HG03097 (cell line): ENCODE measurements around the gene HOXA4.

Experiments
- ATAC-seq: cut with Tn5 transposase; IDR thresholded peaks from one replicate; pipeline ENCODE4 v1.9.1; 2021; ENCODE audit not compliant: unreplicated experiment, low FRiP score

The HOXA4 gene

DNA sequence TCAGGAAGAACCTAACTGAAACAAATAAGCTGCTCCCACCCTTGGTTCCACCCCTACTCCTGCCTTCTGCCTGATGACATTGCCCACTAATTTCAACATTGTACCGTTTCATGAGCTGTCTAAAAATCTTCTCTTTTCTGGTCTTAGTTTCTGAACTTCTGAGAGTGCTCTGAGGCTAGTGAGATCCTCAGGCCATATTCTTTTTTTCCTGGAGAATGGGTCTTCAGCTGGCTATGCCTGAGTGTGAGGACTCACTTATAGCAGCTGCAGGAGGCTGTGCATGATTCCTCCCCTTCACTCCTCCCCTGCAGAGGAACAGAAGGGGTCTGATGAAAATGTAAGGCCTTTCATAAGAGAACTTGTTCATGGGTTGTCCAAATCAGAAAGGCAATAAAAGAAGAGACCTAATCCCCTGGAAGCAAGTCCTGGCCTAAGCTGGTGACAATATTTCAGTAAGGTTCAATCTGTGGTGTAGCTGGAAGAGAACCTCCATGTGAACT lies 11.1 kb downstream of the HOXA4 start:
- no peak for ATAC-seq

DNA sequence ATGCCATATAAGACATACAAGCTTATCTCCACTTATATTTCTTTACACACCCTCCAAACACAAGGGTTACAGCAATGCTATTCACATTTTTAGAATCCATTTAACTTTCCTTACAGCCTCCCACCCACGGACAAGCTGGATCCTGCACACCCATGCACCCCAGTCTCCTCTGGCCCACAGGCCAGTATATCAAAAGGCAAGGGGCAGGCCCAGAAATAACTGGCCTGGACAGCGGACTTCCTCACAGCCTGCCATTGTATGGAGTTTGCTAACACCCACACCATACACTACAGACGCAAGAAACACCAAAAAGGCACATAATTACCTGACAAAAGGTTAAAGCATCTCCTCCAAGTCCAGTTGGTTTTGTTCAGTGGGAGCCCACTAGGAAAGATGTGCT lies 12.0 kb downstream of the HOXA4 start:
- ATAC-seq, result no peak

DNA sequence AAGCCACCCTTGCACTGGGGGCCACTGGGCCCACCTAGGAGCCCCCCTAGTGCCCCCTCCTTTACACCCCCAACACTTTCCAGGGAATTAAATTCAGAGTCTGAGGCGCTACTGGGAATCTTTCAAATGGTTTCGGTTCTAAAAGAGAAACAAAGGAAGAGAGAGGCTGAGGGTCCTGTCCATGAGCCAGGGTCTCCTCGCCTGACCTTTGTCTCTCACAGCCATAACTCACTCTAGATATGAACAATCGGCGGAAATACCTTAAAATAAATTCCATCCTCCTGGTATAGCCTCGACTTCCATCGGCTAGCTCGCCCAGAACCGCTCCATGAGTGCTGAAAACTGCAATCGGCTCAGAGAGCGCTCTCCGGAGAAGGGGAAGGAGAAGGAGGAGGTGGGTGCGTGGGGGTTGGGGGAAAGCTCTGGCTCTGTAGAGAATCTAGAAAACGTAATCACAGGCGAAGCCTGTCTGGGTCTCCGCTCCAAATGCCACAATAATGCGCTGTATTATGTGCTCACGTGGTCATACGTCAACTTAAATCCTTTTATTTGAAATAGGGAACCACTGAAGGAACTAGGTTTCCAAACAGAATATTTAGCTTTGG lies 12.6 kb downstream of the HOXA4 start:
- ATAC-seq, result no peak

DNA sequence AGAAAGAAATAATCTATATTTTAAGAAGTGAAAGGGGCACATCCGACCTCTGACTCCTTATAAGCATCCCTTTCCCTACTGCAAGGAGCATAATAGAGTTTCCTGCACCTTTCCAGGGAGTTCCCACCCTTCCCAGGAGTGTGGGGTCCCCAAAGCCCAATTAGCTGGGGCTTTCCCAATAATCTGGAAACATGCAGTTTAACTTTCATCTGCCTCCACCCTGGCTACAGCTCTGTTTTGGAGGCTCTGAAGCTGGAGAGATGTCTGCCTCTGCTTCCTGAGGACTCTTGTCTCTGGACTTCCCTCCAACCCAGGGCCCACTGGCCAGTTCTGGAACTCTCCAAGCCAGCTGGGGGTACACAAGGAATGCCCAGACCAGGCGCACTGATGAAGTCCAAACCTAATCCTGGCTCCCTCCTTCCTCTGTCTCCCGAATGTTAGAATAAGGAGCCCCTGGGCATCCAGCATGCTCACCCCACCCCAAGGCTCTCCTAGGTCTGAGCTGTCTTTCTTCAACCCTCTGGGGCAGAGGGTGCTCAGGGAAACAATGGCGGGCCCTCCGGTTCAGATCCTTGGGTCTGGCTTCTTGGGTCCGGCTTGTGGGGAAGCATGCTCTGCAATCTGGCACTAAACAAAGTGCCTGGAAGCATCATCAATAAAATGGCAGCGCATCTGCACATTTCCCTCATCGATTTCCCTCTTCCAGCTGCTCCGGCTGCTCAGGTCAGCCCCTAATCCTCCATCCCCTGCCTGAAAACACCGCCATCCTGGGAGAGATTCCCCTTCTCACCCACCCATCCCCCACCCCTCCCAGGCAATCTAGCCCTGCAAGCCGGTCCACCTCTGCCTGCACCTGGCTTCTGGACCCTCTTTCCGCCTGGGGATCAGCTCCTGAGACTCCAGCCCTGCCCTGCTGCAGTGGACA lies 13.3 kb downstream of the HOXA4 start:
- ATAC-seq, result no peak

DNA sequence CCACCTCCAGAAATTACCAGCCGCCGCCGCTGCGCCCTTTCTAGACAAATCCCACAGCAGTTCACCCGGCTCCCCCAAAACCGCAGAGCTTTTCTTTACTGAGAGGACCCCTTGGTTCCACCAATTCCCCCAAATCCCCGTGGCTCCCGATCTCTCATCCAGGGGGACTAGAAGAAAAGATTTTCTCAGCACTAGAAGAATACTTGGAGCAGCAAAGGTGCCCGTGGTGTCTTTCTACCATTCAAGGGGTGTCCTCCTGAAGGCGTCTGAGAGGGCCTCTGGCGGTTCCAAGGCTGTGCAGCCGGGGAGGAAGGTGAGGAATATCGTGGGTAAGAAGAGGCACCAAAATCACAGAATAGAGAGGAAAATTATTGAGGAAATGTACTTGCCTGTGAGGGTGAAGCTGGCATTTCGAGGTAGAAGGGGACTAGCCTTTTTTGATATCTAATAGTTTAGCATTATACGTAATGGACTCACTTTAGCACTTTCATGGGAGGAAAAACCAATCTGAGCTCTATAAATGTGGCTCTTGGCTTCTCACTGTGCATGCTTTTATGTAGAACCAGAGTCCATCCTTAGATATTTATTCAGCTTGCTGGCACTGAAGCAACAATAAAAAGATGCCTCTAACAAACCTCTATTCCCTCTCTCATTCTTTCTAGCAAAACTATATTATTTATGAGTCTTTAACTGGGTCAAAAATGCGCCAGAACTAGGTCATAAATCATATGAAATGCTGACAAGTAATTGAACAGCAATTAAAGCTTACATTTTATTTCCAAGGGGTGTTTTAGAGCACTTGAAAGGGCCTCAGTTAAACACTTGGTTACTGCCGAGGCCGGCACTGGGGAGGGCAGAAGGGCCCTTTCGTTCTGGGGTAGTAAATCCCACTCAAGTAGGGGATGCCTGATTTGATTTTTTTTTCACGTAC lies 14.3 kb downstream of the HOXA4 start:
- no peak for ATAC-seq

DNA sequence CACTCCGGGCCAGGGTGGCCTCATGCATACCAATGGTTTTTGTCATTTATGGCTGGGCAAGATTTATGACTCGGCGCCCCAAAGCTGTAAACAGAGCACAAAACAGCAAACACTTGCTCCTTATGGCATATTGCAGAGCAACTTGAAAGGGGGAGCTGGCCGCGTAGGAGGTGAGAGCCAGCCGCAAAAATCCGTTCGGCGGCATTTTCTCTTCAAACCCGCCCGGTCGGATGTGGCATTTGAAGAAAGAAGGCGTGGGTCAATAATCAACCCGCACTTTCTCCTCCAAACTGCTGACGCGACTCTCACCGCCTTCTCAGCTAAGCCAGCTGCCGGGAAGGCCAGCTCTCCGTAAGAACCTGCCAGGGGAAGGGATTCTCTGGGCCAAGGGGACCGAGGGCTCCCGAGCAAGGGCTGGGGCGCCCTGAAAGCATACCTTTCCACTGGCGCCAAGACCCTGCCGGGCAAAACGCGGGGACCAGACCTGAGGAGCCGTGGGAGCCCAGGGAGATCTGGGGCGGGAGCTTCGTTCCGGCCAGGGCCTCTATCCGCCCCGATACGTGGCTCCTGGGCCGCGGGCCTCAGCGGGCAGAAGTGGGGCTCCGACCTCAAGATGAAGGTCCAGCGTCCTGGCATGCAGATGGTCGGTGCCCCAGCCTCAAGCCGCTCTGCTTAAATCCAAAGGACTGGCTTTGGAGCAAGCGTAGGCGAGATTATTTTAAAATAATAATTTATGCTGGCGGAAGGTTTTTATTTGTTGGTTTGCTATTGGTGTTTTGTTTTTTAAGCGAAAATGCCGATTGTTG lies 15.1 kb downstream of the HOXA4 start:
- no peak for ATAC-seq

DNA sequence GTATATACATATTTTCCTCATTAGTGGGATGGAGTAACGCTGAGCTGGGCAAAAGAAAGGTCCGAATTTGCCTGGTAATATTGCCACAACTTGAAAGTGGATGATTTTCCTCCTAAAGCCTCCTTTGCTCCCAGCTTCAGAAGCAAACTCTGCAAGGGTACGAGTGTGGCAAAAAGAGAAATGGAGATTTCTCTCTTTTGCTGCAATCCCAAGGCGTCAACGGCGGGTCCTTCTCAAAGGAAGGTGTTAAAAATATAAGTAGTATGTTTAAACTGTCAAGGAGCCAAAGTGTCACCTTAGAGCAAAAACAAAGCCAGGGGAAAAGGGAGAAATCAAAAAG lies 15.7 kb downstream of the HOXA4 start:
- ATAC-seq, result no peak

DNA sequence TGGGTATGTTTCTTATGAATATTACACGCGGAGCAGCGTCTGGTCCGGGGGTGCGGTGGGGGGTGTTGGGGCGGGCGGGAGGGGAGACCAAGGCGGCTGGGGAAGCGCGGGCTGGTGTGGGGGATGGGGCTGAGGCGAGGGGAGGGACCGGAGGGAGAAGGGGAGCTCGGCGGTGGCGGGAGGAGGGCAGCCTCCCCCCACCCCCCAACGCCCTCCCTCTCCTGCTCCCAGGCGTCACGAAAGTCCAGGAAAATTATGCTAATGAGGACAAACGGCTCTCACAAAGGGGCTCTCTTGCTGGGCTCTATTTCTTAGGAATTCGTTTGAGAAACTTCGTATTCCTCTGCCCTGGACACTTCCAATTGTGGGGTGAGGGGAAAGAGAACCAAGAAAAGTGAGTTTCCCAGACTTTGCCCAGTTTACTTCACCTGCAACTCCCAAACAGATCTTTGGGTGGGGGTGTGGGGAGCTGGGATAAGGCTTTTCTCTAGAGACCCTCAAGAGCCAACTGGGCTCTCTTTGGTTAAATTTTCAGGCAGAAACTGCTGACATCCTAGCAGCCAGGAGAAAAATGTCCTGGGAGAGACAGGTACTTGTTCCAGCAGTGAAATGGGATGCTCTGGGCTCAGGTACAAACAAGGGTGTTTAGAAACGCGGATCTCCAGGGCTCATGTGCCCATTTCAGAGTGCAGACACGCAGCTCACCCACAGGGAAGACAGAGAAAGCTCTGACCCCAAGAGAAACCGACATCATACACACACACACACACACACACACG lies 16.4 kb downstream of the HOXA4 start:
- no peak for ATAC-seq

DNA sequence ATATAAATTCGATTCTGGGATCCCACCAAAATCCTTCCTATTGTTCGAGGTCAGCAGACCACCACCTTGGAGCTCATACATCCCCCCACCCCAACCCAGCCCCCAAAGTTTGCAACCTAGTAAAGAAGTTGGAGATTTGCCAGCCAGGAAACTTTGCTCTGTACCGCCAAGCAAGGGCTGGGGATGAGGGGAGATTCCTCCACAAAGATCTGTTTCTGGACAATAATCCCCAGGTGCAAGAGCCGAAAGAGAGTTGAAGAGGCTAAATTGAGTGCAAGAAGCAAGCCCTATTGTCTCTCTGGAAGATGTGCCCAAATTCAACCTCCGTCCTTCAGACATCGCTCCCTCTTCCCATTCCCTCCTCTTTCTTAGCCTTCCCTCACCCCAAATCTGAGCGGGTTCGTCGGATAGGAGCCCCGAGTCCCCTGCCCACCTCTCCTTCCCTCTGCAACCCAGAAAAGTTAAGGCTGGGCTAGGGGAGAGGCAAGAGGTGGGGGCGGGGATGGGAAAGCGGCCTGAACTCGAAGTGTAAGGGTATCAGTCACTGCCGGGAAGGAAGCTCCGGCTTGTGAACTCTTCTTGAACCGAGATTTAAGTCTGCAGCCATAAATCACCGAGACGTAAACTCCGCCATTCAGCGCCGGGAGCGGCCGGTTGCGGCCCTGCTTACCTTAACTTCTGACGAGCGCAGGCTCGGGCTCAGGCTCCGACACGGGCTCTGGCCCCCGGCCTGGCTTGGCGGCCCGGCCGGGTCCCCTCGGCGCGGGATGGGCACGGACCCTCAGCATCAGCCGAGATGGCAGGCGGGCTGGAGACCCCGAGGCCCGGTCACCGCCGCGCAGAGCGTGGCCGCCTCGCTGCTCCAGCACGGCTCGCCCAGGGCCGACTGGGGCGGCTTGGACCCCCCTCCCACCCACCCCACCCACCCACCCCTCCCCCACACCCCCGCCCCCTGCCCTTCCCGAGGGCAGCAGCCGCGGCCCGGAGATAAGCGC lies 17.3 kb downstream of the HOXA4 start:
- ATAC-seq, result no peak

DNA sequence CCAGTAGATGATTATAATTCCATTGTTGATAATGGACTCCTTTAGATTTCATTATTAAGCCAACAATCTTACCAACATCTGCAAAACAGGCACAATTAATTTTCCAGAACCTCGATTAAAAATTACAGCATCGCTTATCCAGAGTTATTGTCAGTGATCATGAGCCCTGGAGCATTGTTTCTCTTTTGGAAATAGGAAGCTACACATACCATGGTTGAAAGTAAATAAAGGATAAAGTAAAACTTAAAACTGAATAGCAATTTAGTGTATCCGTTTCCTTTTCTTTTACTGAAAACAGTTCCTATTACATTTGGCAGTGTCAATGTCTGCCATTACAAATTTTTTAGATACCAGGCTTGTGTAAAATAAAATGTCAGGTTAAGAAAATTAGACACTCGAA lies 18.2 kb downstream of the HOXA4 start:
- no peak for ATAC-seq

DNA sequence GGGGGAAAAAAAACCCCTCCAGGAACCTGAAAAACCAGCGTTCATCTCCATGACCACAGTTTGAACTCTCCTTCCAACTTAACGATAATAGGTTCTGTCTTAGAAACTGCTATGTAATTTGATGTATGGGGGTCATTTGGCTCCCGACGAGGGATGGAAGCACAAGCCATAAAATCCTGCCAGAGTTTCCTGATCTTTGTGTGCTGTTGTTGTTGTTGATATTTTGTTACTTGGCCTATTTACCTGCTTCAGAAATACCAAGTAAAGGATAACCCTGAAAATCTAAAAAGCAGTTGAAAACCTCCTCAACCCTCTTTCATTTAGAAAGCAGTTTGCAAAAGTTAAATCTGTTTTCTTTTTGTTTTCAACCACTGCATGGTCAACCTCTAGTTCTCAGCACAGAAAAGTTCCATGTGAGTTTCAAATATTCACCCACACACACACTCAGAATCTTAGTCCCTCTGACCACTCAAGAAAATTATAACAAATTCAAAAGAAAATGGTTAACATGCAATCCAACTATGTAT lies 18.7 kb downstream of the HOXA4 start:
- ATAC-seq, result no peak

DNA sequence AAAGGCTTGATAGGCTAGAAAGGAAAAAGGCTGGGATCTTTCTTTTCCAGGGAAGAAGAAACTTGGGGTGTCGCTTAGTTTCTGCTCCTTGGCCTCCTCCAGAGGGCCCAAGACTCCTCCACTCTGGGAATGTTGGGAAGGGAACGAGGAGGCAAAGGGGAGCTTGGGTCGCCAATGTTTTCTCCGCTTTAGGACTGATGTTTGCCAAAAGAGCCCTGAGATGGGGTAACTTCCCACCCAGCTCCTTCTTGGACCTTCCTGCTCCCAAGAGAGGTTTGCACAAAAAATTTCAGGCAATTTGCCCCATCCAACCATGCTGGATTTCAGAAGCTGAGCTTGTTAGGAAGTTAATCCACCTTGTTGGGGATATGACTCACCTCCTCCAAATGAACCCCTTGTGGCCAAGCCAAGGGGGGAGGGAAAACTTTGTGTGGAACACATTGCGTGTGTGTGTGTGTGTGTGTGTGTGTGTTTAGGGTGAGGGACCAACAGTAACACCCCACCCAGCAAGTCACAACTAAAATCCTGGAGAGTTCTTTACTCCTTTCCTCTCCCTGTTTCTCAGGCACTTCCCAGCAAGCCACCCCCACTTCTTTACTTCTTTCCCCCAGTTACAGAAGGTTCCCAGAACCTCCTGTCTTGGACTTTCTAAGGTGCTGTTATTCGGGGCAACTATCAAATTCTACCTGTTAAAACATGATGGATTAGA lies 19.4 kb downstream of the HOXA4 start:
- no peak for ATAC-seq

DNA sequence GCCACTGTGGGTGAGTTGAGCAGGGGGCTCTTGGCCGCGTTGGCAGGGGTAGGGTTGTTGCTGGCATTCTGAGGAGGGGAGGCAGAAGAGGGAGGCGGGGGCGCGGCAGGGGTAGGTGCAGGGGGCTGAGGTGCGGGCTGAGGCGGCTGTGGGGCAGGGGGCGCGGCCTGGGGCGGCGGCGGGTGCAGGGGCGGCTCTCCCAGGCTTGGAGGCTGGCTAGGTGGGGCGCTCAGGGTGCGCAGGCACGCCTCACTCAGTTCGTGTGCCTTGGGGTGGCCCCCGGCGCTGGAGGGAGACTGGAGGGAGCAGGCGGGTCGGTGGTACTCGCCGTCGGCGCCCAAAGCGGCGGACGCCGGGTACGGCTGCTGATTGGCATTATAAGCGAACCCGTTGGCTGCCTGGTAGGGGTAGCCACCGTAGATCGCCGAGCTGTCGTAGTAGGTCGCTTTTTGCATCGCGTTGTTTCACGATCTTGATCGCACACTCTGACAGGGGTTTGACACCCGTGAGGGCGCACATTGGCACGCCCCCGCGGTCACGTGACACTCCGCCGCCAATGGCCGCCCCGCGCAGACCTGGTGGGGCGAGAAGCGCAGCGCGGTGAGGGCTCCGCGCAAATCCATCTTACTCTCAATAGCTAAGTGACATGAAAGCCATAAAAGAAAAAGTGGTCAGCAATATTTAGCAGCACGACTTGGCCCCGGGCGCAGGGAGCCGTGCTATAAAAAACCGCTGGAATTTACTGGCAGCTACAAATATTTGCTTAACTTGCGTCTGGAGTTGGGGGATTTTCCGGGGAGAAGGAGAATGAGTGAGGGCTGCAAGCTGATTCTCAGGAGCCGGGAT lies 20.1 kb downstream of the HOXA4 start:
- no peak for ATAC-seq

DNA sequence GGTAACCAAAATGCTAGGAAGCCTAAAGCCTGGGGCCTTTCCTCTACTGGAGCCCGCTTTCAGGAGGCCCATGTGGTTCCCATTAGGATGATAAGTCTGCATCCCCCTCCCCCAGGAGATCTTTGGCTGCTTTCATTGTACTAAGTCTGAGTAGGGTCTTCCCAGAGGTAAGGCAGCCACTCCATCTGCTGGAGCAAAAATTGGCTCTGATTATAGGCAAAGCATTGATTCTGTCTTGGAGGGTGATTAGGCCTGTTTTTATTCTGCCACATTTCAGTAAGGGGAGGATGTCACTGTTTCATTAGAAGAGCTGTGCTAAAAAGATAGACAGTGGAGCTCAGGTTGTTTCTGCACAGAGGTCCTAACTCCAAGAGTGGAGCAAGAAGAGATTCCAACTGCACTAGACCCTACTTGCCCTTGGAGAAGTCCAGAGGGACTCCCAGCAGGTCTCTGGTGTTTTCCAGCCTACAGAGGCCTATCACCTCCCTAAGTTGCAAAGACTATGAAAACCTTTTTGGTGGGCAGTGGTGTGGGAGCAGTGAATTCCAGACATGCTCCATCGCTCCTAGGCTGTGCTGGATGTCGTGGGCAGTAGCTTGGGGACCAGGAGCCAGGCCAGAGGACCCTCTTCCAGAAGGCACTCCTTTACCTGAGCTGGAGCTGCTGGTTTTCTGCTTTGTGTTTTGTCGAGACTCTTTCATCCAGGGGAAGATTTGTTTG lies 20.9 kb downstream of the HOXA4 start:
- no peak for ATAC-seq

DNA sequence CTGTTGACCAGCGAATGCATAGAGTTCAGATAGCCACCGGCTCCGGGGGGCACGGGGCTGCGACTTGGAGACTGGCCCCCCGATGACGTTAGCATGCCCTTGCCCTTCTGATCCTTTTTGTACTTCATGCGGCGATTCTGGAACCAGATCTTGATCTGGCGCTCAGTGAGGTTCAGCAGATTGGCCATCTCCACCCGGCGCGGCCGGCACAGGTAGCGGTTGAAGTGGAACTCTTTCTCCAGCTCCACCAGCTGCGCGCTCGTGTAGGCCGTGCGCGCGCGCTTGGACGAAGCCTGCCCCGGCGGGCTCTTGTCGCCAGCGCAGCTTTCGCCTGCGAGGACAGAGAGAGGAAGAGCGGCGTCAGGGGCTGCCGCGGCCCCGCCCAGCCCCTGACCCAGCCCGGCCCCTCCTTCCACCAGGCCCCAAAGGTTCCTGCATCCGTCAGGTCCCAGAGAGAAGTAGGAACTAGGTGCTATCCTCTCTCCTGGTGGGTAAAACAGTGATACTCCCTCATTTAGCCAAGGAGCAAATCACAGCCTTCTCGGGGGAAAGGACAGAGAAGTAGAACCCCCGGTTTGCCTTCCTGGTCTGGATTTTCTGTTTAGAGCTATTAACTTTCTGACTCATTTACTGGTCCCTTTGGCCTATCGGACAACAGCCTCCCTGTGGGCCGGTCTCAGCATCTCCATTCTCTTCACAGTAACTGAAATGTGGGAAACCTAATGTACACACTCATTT lies 22.0 kb downstream of the HOXA4 start:
- no peak for ATAC-seq
